GM13977 (cell line): Measurements from ENCODE around the gene TMED7.

Experiments used
- DNase-seq: peaks from one replicate; pipeline ENCODE4 v3.0.0; 2012; ENCODE audit warnings: low spot score
- CTCF ChIP-seq: IDR thresholded peaks from 2 replicates; pipeline ENCODE4 v1.5.1; 2012; ENCODE audit warnings: mild to moderate bottlenecking, control low read depth; ENCODE audit not compliant: insufficient read depth; ENCODE audit errors: extremely low read depth, missing control alignments
- in situ Hi-C: fragments of 300-500 bp; cut with MboI; formaldehyde crosslinking; loops from one replicate; pipeline ENCODE4 v1.12.0; 2022; ENCODE audit warnings: low sequenced_read_pairs, low pct_unique_long_range_greater_than_20kb, mixed read lengths, inconsistent platforms; ENCODE audit not compliant: unreplicated experiment

TMED7 gene

GRCh38 chr5:115629903-115630302 lies 4.1 kb upstream of the TMED7 start:
- DNase-seq = no peak
- no peak for TF ChIP-seq CTCF
- in situ Hi-C loops = loop anchor here (10.0 kb wide), 2 partner anchors 215 to 445 kb away; partner anchors contain the start of genes AP3S1 and ATG12

- in situ Hi-C loops = loop anchor here (10.0 kb wide), 2 partner anchors 217 to 447 kb away; partner anchors contain the start of genes AP3S1 and ATG12
- TF ChIP-seq CTCF = no peak
- DNase-seq = no peak
These were observed 1.5 kb upstream of the TMED7 start for GRCh38 chr5:115627295-115627865.

- DNase-seq = peak; percentile 31
- in situ Hi-C loops = loop anchor here (10.0 kb wide), 2 partner anchors 218 to 448 kb away; partner anchors contain the start of genes AP3S1 and ATG12
- no peak for TF ChIP-seq CTCF
These were observed 598 bp upstream of the TMED7 start for GRCh38 chr5:115626445-115626823.

GRCh38 chr5:115624994-115625393 lies 842 bp downstream of the TMED7 start:
- DNase-seq = no peak
- no peak for TF ChIP-seq CTCF
- in situ Hi-C loops = loop anchor here (10.0 kb wide), 2 partner anchors 220 to 450 kb away; partner anchors contain the start of genes AP3S1 and ATG12

- no peak for TF ChIP-seq CTCF
- in situ Hi-C loops = loop anchor here (10.0 kb wide), 2 partner anchors 221 to 451 kb away; partner anchors contain the start of genes AP3S1 and ATG12
- DNase-seq = no peak
These were observed 2.2 kb downstream of the TMED7 start for GRCh38 chr5:115623658-115624057.

- TF ChIP-seq CTCF = no peak
- in situ Hi-C loops = loop anchor here (10.0 kb wide), 2 partner anchors 223 to 453 kb away; partner anchors contain the start of genes AP3S1 and ATG12
These were observed 4.4 kb downstream of the TMED7 start for GRCh38 chr5:115621365-115621900.

More at GRCh38 chr5:115621365-115621900, 4.4 kb downstream of the TMED7 start:
- DNase-seq = no peak
